GM19351 (cell line): ENCODE data around the gene SLCO1A2.

Experiments
- ATAC-seq: cut with Tn5 transposase; IDR thresholded peaks from one replicate; pipeline ENCODE4 v1.9.1; 2021; ENCODE audit warnings: mild to moderate bottlenecking, moderate library complexity; ENCODE audit not compliant: unreplicated experiment

Gene SLCO1A2

GRCh38 chr12:21221072-21221471 lies 113.6 kb downstream of the SLCO1A2 start:
- ATAC-seq = no peak

- no peak for ATAC-seq
Measured at GRCh38 chr12:21220266-21220665, 114.5 kb downstream of the SLCO1A2 start.

GRCh38 chr12:21219206-21219605 lies 115.5 kb downstream of the SLCO1A2 start:
- no peak for ATAC-seq
